Measurements from ENCODE around the gene ZMYND19.
"Not testable (repeated sequence)": the region's sequence is repeated elsewhere in the genome, so short reads cannot be mapped to it uniquely, and the experiment has no call there.

The ZMYND19 gene

GRCh38 chr9:137575716-137576411 is 14.4 kb downstream of the ZMYND19 start:
- Histone ChIP-seq H3K4me1 (ENCODE audit: control insufficient read depth in 1 of 2, insufficient read depth in 1 of 2, low read depth in 1 of 2, low read length in 1 of 2) (peaks cover 26 to 27% of the 10 kb centered on the region in 2 experiments), H3K27me3 (no peaks in the 10 kb centered on the region), H3K4me3 (ENCODE audit: low read depth in 1 of 2, low read length in 1 of 2) (no peak overlapping the region), H3K9me3 (no peaks in the 10 kb centered on the region), H3K36me3 (peaks cover 27% of the 10 kb centered on the region), H3K27ac (no peak overlapping the region)
- no peak for TF ChIP-seq CTCF (IDR thresholded peaks at IDR 0.05)

GRCh38 chr9:137575364-137575715 is 15.0 kb downstream of the ZMYND19 start:
- TF ChIP-seq CTCF (IDR thresholded peaks at IDR 0.05), result no peak
- Histone ChIP-seq H3K9me3 (no peaks in the 10 kb centered on the region), H3K27ac (no peak overlapping the region), H3K36me3 (peaks cover 27% of the 10 kb centered on the region), H3K4me1 (ENCODE audit: control insufficient read depth in 1 of 2, insufficient read depth in 1 of 2, low read depth in 1 of 2, low read length in 1 of 2) (peaks cover 26 to 27% of the 10 kb centered on the region in 2 experiments), H3K27me3 (no peaks in the 10 kb centered on the region), H3K4me3 (ENCODE audit: low read depth in 1 of 2, low read length in 1 of 2) (no peak overlapping the region)

GRCh38 chr9:137574192-137574591 is 16.1 kb downstream of the ZMYND19 start:
- Histone ChIP-seq H3K4me1 (ENCODE audit: control insufficient read depth in 1 of 2, insufficient read depth in 1 of 2, low read depth in 1 of 2, low read length in 1 of 2) (peaks cover 24 to 25% of the 10 kb centered on the region in 2 experiments), H3K4me3 (ENCODE audit: low read depth in 1 of 2, low read length in 1 of 2) (no peak overlapping the region), H3K27me3 (no peaks in the 10 kb centered on the region), H3K36me3 (peaks cover 27% of the 10 kb centered on the region), H3K27ac (no peak overlapping the region), H3K9me3 (no peaks in the 10 kb centered on the region)
- TF ChIP-seq CTCF (IDR thresholded peaks at IDR 0.05), result no peak

- no peak for TF ChIP-seq CTCF (IDR thresholded peaks at IDR 0.05)
- Histone ChIP-seq H3K4me3 (ENCODE audit: low read depth in 1 of 2, low read length in 1 of 2) (no peak overlapping the region), H3K36me3 (peaks cover 22% of the 10 kb centered on the region), H3K27ac (no peak overlapping the region), H3K27me3 (no peaks in the 10 kb centered on the region), H3K4me1 (ENCODE audit: control insufficient read depth in 1 of 2, insufficient read depth in 1 of 2, low read depth in 1 of 2, low read length in 1 of 2) (no peaks in the 10 kb centered on the region), H3K9me3 (no peaks in the 10 kb centered on the region)
Observed at GRCh38 chr9:137570566-137570965, 19.7 kb downstream of the ZMYND19 start.

- Histone ChIP-seq H3K4me3 (ENCODE audit: low read depth in 1 of 2, low read length in 1 of 2) (no peak overlapping the region), H3K9me3 (no peaks in the 10 kb centered on the region), H3K27ac (no peak overlapping the region), H3K27me3 (no peaks in the 10 kb centered on the region), H3K4me1 (ENCODE audit: control insufficient read depth in 1 of 2, insufficient read depth in 1 of 2, low read depth in 1 of 2, low read length in 1 of 2) (no peaks in the 10 kb centered on the region), H3K36me3 (peaks cover 18% of the 10 kb centered on the region)
- TF ChIP-seq CTCF (IDR thresholded peaks at IDR 0.05), result no peak
Observed at GRCh38 chr9:137569609-137570203, 20.6 kb downstream of the ZMYND19 start.

- not testable (repeated sequence) for H3K27me3 ChIP-seq; H3K9me3 ChIP-seq; H3K4me1 ChIP-seq (ENCODE audit: control insufficient read depth in 1 of 2, insufficient read depth in 1 of 2, low read depth in 1 of 2, low read length in 1 of 2); H3K4me3 ChIP-seq (ENCODE audit: low read depth in 1 of 2, low read length in 1 of 2)
- H3K36me3 ChIP-seq, result peaks cover 24% of the 10 kb centered on the region
- H3K27ac ChIP-seq, result peak overlapping the region; percentile 49
Observed at GRCh38 chr9:137568445-137568844, 21.9 kb downstream of the ZMYND19 start.
